Thyroid gland (tissue), 4 donors: ENCODE measurements around the gene SKIC8. TPM values are rescaled to one million over a fixed set of nuclear protein-coding genes. Genes with fewer than 3 reads are reported as not detected.
"Not testable (repeated sequence)": the region's sequence is repeated elsewhere in the genome, so short reads cannot be mapped to it uniquely, and the experiment has no call there.

Experiments used
- DNase-seq, 2 donors: peaks; one replicate each; pipeline ENCODE4 v3.0.0-alpha.2; 2019
- H3K27ac ChIP-seq, 3 donors: fragments of 200-600 bp; sonication (generic); 1 replicate in 2 of 3; 2 replicates in 1 of 3; pipeline ENCODE4 v1.5.1; 2016 to 2019; ENCODE audit warnings: mild to moderate bottlenecking in 1 of 3, moderate library complexity in 1 of 3
- H3K27me3 ChIP-seq: fragments of 200-600 bp; sonication (generic); one replicate; pipeline ENCODE4 v1.5.1; 2019
- H3K36me3 ChIP-seq, 2 donors: fragments of 200-600 bp; sonication (generic); one replicate each; pipeline ENCODE4 v1.5.1; 2016 to 2019
- H3K4me1 ChIP-seq, 2 donors: fragments of 200-600 bp; sonication (generic); one replicate each; pipeline ENCODE4 v1.5.1; 2017 to 2019
- H3K4me3 ChIP-seq, 3 donors: fragments of 200-600 bp; sonication (generic); replicated peaks in 1 of 3; 1 replicate in 2 of 3; 2 replicates in 1 of 3; pipeline ENCODE4 v1.5.1; 2016; ENCODE audit warnings: mild to moderate bottlenecking in 1 of 3
- H3K9me3 ChIP-seq: fragments of 200-600 bp; sonication (generic); one replicate; pipeline ENCODE4 v1.5.1; 2017
- POLR2A ChIP-seq, 2 donors: fragments of 450-650 bp; IDR thresholded peaks; one replicate each; pipeline ENCODE4 v1.6.1; 2017; ENCODE audit warnings: antibody characterized with exemption in 2 of 2, mild to moderate bottlenecking in 2 of 2, moderate library complexity in 1 of 2
- WGBS, 2 donors: methylation state at CpG; one replicate each; pipeline ENCODE4 v1.1.5; 2017; 5-methylcytosine and 5-hydroxymethylcytosine counted together
- intact Hi-C: fragments of 100-400 bp; cut with DNase I; formaldehyde crosslinking; loops from one replicate; pipeline ENCODE4 v1.15.1; 2023
- total RNA-seq, 4 donors: library from RNA; depleted of rRNA; stranded (reverse); fragments of >200 nt; gene quantifications; one replicate each; pipeline ENCODE4 v1.2.3, GENCODE V29; 2016
- TF ChIP-seq, protein P1 (sequence below), 6 experiments: fragments of 200-600 bp in 3 of 6; fragments of 450-650 bp in 3 of 6; sonication (generic) in 3 of 6; IDR thresholded peaks; one replicate each; pipeline ENCODE4 v1.5.1; 2016 to 2019; ENCODE audit warnings: antibody characterized with exemption in 6 of 6, mild to moderate bottlenecking in 2 of 6, inconsistent platforms in 1 of 6, moderate library complexity in 1 of 6

Gene SKIC8
- total RNA-seq, 4 donors from 2014 or later = 87.0 to 113 (median 101) TPM

GRCh38 chr15:78251136-78251535 is 48.3 kb downstream of the SKIC8 start:
- intact Hi-C loops = no loop called here
- no peak for TF ChIP-seq POLR2A (IDR thresholded peaks at IDR 0.05)
- TF ChIP-seq, protein P1, sequence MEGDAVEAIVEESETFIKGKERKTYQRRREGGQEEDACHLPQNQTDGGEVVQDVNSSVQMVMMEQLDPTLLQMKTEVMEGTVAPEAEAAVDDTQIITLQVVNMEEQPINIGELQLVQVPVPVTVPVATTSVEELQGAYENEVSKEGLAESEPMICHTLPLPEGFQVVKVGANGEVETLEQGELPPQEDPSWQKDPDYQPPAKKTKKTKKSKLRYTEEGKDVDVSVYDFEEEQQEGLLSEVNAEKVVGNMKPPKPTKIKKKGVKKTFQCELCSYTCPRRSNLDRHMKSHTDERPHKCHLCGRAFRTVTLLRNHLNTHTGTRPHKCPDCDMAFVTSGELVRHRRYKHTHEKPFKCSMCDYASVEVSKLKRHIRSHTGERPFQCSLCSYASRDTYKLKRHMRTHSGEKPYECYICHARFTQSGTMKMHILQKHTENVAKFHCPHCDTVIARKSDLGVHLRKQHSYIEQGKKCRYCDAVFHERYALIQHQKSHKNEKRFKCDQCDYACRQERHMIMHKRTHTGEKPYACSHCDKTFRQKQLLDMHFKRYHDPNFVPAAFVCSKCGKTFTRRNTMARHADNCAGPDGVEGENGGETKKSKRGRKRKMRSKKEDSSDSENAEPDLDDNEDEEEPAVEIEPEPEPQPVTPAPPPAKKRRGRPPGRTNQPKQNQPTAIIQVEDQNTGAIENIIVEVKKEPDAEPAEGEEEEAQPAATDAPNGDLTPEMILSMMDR (IDR thresholded peaks at IDR 0.05) = no peak

GRCh38 chr15:78249131-78249530 is 50.3 kb downstream of the SKIC8 start:
- Histone ChIP-seq H3K4me1 (peaks cover 0 to 1% of the 10 kb centered on the region in 2 donors), H3K9me3 (no peaks in the 10 kb centered on the region), H3K36me3 (no peaks in the 10 kb centered on the region), H3K4me3 (no peak overlapping the region), H3K27me3 (no peaks in the 10 kb centered on the region), H3K27ac (no peak overlapping the region)
- WGBS, 2 donors = 82 to 96% methylated on average over 5 of the region's 5 CpGs
- intact Hi-C loops = no loop called here
- TF ChIP-seq, protein P1 (IDR thresholded peaks at IDR 0.05) = no peak
- TF ChIP-seq POLR2A (IDR thresholded peaks at IDR 0.05) = no peak
- DNase-seq = no peak

More at GRCh38 chr15:78251136-78251535, 48.3 kb downstream of the SKIC8 start:
- H3K4me1 ChIP-seq = no peaks in the 10 kb centered on the region
- no peaks in the 10 kb centered on the region for H3K27me3 ChIP-seq
- DNase-seq = no peak
- no peaks in the 10 kb centered on the region for H3K9me3 ChIP-seq
- 85% methylated on average over 6 to 9 of the region's 9 CpGs for WGBS, 2 donors
- H3K4me3 ChIP-seq = no peak overlapping the region
- H3K27ac ChIP-seq = no peak overlapping the region
- H3K36me3 ChIP-seq = no peaks in the 10 kb centered on the region

- intact Hi-C loops = no loop called here
- H3K27ac ChIP-seq = no peak overlapping the region
- peaks cover 0 to 9% of the 10 kb centered on the region in 2 donors for H3K4me1 ChIP-seq
- H3K27me3 ChIP-seq = no peaks in the 10 kb centered on the region
- no peaks in the 10 kb centered on the region for H3K36me3 ChIP-seq
- no peak for DNase-seq
- 71 to 82% methylated on average over 1 of the region's 1 CpG for WGBS, 2 donors
- no peak for TF ChIP-seq POLR2A (IDR thresholded peaks at IDR 0.05)
- TF ChIP-seq, protein P1 (IDR thresholded peaks at IDR 0.05) = no peak
- H3K9me3 ChIP-seq = no peaks in the 10 kb centered on the region
- no peak overlapping the region for H3K4me3 ChIP-seq
Measured at GRCh38 chr15:78247911-78248310, 51.5 kb downstream of the SKIC8 start.

GRCh38 chr15:78245976-78246620 is 53.3 kb downstream of the SKIC8 start:
- H3K4me1 ChIP-seq, H3K9me3 ChIP-seq, H3K27me3 ChIP-seq, DNase-seq, H3K36me3 ChIP-seq, H3K27ac ChIP-seq, H3K4me3 ChIP-seq, intact Hi-C loops: not testable (repeated sequence)
- WGBS, 2 donors = 80 to 95% methylated on average over 1 to 24 of the region's 39 CpGs

DNA sequence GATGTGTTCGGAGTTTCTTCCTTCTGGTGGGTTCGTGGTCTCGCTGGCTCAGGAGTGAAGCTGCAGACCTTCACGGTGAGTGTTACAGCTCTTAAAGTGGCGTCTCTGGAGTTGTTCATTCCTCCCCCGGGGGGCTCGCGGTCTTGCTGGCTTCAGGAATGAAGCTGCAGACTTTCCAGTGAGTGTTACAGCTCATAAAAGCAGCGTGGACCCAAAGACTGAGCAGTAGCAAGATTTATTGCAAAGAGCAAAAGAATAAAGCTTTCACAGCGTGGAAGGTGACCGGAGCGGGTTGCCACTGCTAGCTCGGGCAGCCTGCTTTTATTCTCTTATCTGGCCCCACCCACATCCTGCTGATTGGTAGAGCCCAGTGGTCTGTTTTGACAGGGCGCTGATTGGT is 54.0 kb downstream of the SKIC8 start:
- H3K4me3 ChIP-seq, H3K27me3 ChIP-seq, H3K9me3 ChIP-seq, H3K27ac ChIP-seq, intact Hi-C loops, H3K4me1 ChIP-seq, H3K36me3 ChIP-seq, DNase-seq: not testable (repeated sequence)
- WGBS, 2 donors = 80% methylated on average over 14 of the region's 14 CpGs

DNA sequence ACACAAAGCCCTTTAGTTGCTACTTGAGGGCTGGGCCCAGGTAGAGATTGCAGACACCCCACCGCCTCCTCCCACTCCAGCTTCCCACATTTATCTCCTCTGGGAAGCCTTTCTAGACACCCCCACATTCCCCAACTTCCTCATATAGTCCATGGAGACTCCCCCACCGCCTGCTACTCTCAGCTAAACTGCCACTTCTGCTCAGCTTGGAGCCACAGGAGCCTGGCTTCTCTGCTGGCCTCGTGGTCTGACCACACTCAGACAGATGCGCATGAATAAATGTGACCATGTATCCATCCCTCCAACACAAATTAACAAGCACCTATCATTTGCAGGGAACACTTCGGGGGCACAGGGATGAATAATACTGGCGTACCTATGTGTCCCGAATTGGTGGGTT is 54.5 kb downstream of the SKIC8 start:
- Histone ChIP-seq H3K36me3 (no peaks in the 10 kb centered on the region), H3K9me3 (no peaks in the 10 kb centered on the region), H3K27me3 (no peaks in the 10 kb centered on the region), H3K4me1 (peaks cover 0 to 9% of the 10 kb centered on the region in 2 donors), H3K27ac (no peak overlapping the region), H3K4me3 (no peak overlapping the region)
- TF ChIP-seq, protein P1 (IDR thresholded peaks at IDR 0.05) = no peak
- no peak for TF ChIP-seq POLR2A (IDR thresholded peaks at IDR 0.05)
- intact Hi-C loops = loop anchor here (5.0 kb wide), 1 partner anchor 283 kb away; no protein-coding TSS in a partner anchor
- DNase-seq = no peak
- WGBS, 2 donors = 63 to 81% methylated on average over 7 of the region's 7 CpGs
